Left colon (tissue), 2 donors: ENCODE measurements around the gene CPNE2. TPM values are rescaled to one million over a fixed set of nuclear protein-coding genes. Genes with fewer than 3 reads are reported as not detected.

Source experiments
- ATAC-seq: fragments of 200-7000 bp; cut with Tn5 transposase; one replicate; pipeline ENCODE4 v1.9.1; 2020; ENCODE audit warnings: mild to moderate bottlenecking, moderate library complexity
- DNase-seq, 2 donors: peaks; one replicate each; pipeline ENCODE4 v3.0.0-alpha.2; 2020
- intact Hi-C, 2 donors: fragments of 100-400 bp; cut with DNase I in 1 of 2; cut with micrococcal nuclease in 1 of 2; formaldehyde crosslinking; loops; one replicate each; pipeline versions ENCODE4 v1.11.2 to v1.14.0; 2022; cut with DNase I, micrococcal nuclease
- total RNA-seq, 2 donors: library from RNA; stranded (reverse); fragmentation: NEBNext Ultra II Directional; extraction: Animal tissue kit (Norgen Biotek cat#: 25700); gene quantifications; one replicate each; pipeline ENCODE4 v1.2.1, GENCODE V29; 2021
- donor health status: DM: no; HTN: no; CAD: no.
- donor health status: DM: yes; HTN: yes; CAD: no.

Gene CPNE2
- total RNA-seq, 2 donors from 2014 or later = 73.2 to 91.0 TPM

- peak; percentile 89 to 96 for DNase-seq
- intact Hi-C loops = no loop called here
Measured at GRCh38 chr16:57132470-57132869, 40.1 kb downstream of the CPNE2 start.

GRCh38 chr16:57133031-57133430 is 40.6 kb downstream of the CPNE2 start:
- ATAC-seq (no peak), DNase-seq (no peak)
- intact Hi-C loops = no loop called here

More at GRCh38 chr16:57132470-57132869, 40.1 kb downstream of the CPNE2 start:
- peak; percentile 82 for ATAC-seq

- ATAC-seq (no peak), DNase-seq (no peak)
- intact Hi-C loops = no loop called here
Measured at GRCh38 chr16:57133886-57134285, 41.5 kb downstream of the CPNE2 start.

GRCh38 chr16:57134982-57135381 is 42.6 kb downstream of the CPNE2 start:
- ATAC-seq (peak; percentile 72), DNase-seq (peak; percentile 74 to 87)

GRCh38 chr16:57137043-57137442 is 44.7 kb downstream of the CPNE2 start:
- ATAC-seq (no peak), DNase-seq (no peak)
- intact Hi-C loops = no loop called here

More at GRCh38 chr16:57134982-57135381, 42.6 kb downstream of the CPNE2 start:
- intact Hi-C loops = no loop called here

GRCh38 chr16:57137566-57138273 is 45.3 kb downstream of the CPNE2 start:
- no peak for ATAC-seq
- intact Hi-C loops = no loop called here
- no peak for DNase-seq

GRCh38 chr16:57138281-57138935 is 46.0 kb downstream of the CPNE2 start:
- no peak for DNase-seq
- no peak for ATAC-seq
- intact Hi-C loops = no loop called here

- ATAC-seq (peak; percentile 21), DNase-seq (no peak)
- intact Hi-C loops = no loop called here
Measured at GRCh38 chr16:57140931-57141668, 48.7 kb downstream of the CPNE2 start.

- intact Hi-C loops = no loop called here
- no peak for DNase-seq
- ATAC-seq = no peak
Measured at GRCh38 chr16:57141822-57142631, 49.6 kb downstream of the CPNE2 start.

GRCh38 chr16:57143149-57143921 is 51.0 kb downstream of the CPNE2 start:
- peak; percentile 58 for ATAC-seq
- intact Hi-C loops = no loop called here
- peak in 1 of 2 donors; percentile 38 for DNase-seq

GRCh38 chr16:57144027-57144426 is 51.6 kb downstream of the CPNE2 start:
- no peak for ATAC-seq
- DNase-seq = no peak
- intact Hi-C loops = no loop called here

- DNase-seq (no peak), ATAC-seq (no peak)
- intact Hi-C loops = no loop called here
Measured at GRCh38 chr16:57145046-57146021, 53.0 kb downstream of the CPNE2 start.

GRCh38 chr16:57146040-57146647 is 53.8 kb downstream of the CPNE2 start:
- DNase-seq (no peak), ATAC-seq (no peak)
- intact Hi-C loops = no loop called here

- intact Hi-C loops = no loop called here
Measured at GRCh38 chr16:57146735-57147134, 54.4 kb downstream of the CPNE2 start.

GRCh38 chr16:57147381-57148221 is 55.2 kb downstream of the CPNE2 start:
- intact Hi-C loops = no loop called here
- DNase-seq = no peak
- no peak for ATAC-seq

More at GRCh38 chr16:57146735-57147134, 54.4 kb downstream of the CPNE2 start:
- peak; percentile 12 for ATAC-seq
- DNase-seq = no peak

- intact Hi-C loops = no loop called here
- no peak for DNase-seq
Measured at GRCh38 chr16:57148481-57148880, 56.1 kb downstream of the CPNE2 start.

More at GRCh38 chr16:57148481-57148880, 56.1 kb downstream of the CPNE2 start:
- ATAC-seq = no peak
